Sciatic nerve (tissue), 2 donors: Measurements from ENCODE around the gene TOP2B. TPM values are rescaled to one million over a fixed set of nuclear protein-coding genes. Genes with fewer than 3 reads are reported as not detected.
A peak's percentile ranks its signal among the peaks of the same experiment; 100 is the strongest.

Experiments
- ATAC-seq: fragments of 200-7000 bp; cut with Tn5 transposase; one replicate; pipeline ENCODE4 v1.9.1; 2020; ENCODE audit warnings: mild to moderate bottlenecking, moderate library complexity
- DNase-seq: peaks from one replicate; pipeline ENCODE4 v3.0.0-alpha.2; 2020; ENCODE audit warnings: low spot score
- intact Hi-C: fragments of 100-400 bp; cut with DNase I; formaldehyde crosslinking; loops from one replicate; pipeline ENCODE4 v1.14.2; 2022
- total RNA-seq: library from RNA; stranded (reverse); fragmentation: NEBNext Ultra II Directional; extraction: Animal tissue kit (Norgen Biotek cat#: 25700); gene quantifications from one replicate; pipeline ENCODE4 v1.2.1, GENCODE V29; 2021
- donor health status: DM: no; HTN: no; CAD: no.
- donor health status: DM: no; HTN: no; CAD: no.

Gene TOP2B
- total RNA-seq, 1 donor from 2014 or later, result 125 TPM

DNA sequence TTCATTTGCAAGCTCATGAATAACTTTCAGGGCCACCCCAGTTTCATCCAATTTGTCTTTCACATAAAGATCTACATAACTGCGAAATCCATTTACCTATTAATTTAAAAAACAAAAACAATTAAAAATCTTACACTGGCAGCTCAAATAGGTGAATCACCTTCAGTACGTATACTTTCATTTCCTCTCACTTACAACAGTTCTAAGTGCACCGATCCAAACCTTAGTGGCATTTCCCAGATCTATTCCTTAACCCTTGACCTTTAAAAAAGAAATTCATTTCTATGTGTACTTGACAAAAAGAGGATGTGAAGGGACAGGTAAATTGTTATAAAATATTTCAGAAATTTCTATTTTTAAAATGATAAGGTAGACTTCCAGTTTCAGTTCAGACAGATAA lies 30.8 kb downstream of the TOP2B start:
- no peak for ATAC-seq
- DNase-seq, result no peak
- intact Hi-C loops, result no loop called here

- intact Hi-C loops, result no loop called here
- ATAC-seq (no peak), DNase-seq (no peak)
These were observed 32.7 kb downstream of the TOP2B start for GRCh38 chr3:25631989-25632388.

- DNase-seq, result no peak
- ATAC-seq, result no peak
- intact Hi-C loops, result no loop called here
These were observed 43.6 kb downstream of the TOP2B start for GRCh38 chr3:25621087-25621486.

DNA sequence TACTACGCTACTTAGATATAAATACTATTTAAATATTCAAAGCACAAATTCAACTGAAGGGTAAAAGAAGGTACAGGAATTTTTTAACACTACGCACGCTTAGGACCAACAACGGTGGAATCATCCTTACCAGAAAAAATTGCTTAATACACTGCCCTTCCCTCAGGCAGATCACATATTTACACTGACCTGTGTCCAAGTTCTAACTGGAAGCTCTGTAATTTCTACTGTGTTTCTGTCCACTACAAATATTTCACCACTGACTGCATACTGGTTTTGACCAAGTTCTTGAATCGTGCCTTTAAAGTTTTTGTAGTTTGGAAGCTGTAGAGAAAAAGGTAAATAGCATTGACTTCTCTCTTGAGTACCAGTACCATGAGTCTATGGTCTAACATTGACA lies 44.2 kb downstream of the TOP2B start:
- DNase-seq (no peak), ATAC-seq (peak; percentile 64)
- intact Hi-C loops, result no loop called here

DNA sequence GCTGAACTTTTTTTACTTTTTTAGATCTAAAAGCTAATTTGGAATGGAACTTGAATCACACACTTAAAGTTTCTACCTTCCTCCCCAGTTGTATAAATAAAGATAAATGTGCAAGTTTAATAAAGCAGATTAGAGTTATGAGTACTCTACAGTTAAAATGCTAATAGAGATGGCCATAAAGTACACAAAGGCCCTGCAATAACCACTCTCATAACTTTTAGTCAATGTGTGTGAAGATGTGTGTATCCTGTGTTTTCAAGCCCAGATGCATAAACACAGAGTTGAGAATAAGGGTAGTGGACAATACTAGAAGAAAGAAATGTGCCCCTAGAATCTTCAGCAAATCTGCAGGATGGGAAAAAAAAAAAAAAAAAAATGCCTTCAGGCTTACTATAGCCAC lies 45.3 kb downstream of the TOP2B start:
- ATAC-seq (no peak), DNase-seq (no peak)
- intact Hi-C loops, result no loop called here

DNA sequence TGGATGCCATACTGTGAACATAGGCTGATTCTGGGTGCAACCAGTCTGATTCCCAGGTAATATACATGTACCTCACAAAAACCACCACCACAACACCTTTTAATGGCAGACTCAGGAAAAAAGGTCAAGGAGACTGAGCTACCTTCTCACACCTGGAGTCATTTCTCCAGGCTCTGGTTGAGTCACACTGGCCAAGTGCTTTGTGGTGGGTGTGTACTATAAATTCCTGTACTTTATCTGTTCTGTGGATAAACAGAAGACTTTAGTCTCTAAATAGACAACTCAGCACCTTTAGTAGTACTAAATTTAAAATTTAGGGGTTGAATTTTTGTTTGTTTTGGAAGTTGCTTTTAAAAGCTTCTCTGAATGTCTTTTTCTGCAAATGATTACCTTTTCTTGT lies 46.7 kb downstream of the TOP2B start:
- intact Hi-C loops, result no loop called here
- ATAC-seq, result no peak
- no peak for DNase-seq

GRCh38 chr3:25611193-25611592 lies 53.5 kb downstream of the TOP2B start:
- intact Hi-C loops, result no loop called here
- ATAC-seq, result no peak
- no peak for DNase-seq

DNA sequence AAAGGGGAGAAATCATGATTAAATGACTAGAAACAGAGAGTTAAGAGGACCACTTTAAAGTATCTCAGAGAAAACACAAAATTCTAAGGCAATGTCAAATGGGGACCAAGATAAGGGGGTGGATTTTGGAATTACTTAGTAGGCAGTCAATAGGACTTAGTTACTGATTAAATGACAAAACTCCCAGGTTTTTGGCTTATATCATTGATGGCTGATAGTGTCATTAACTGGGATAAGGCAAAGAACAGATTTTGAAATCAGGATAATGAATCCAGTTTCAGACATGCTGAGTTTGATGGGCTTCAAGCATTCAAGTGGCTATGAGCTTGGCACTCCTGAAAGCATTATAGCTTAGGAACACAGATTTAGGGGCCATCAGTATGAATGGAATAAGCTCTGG lies 53.9 kb downstream of the TOP2B start:
- DNase-seq (no peak), ATAC-seq (no peak)
- intact Hi-C loops, result no loop called here

DNA sequence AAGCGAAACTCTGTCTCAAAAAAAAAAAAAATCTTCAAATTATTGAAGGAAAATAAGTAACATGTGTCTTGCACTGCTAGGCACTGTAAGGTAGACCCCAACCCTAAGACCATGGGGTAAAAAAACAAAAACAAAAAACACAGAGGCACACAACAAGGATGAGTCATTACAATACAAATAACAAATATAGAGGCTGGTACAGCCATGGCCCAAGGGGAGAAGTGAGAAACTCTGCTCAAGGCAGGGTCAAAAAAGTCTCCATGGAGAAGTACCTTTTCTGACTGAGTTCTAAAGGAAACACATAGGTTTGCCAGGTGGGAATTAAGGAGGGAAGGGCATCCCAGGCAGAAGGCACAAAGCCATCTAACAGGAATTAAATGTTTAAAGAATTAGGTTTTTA lies 54.5 kb downstream of the TOP2B start:
- no peak for ATAC-seq
- intact Hi-C loops, result no loop called here
- no peak for DNase-seq

DNA sequence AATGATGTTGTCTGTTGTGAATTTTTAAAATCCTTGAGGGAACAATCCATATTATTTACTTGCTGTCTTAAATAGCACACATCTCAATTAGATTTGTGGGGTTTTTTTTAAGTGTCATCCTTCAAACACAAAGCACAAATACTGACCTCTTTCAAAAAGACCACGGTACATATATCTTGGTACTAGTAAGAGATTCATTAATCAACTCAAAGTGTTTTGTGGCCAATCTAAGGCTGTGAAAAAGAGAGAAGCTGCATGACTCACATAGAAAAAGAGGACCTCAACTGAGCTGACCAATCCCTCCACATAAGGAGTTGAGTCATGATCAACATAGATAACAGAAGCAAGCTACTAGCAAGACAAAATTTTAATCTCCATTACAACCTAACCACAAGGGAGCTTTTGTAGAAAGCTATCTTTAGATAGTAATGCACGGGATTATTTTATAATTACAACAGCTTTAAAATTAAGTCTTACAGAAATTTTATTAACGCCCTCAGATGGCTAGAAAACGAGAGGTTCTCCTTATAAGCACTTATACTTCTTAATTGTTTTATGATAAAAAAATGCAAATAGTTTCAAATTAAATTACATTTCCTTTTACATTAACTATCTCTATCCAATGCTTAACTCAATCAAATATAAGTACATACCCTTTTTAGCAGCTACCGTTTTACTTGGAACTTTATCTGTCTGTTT lies 60.5 kb downstream of the TOP2B start:
- DNase-seq, result no peak
- ATAC-seq, result peak; percentile 52
- intact Hi-C loops, result no loop called here

- DNase-seq, result no peak
- intact Hi-C loops, result no loop called here
- ATAC-seq, result peak; percentile 81
These were observed 61.0 kb downstream of the TOP2B start for GRCh38 chr3:25603703-25604102.

DNA sequence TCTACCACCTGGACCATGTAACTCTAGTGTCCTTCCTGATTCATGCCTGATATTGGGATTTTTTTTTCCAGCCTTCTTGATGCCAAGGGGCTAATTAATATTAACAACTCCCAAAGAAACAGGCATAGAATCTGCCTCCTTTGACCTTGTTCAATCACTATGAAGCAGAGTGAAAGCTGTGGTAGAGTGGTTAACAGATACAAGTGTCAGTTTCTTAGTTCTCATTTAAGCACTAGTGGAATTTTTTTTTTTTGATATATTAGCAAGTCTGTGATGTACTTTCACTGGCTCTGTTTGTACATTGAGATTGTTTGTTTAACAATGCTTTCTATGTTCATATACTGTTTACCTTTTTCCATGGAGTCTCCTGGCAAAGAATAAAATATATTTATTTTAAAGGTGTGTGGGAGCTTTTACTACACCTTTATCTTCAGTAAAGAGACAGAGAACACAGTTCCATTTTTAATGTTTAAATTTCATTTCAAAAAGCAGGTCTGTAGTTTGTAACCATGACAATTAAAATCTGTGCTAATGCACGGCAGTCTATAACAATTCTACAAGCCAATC lies 67.1 kb downstream of the TOP2B start:
- ATAC-seq (no peak), DNase-seq (no peak)
- intact Hi-C loops, result loop anchor here (10.0 kb wide), 1 partner anchor 173 kb away; the partner anchor contains the start of gene RARB

DNA sequence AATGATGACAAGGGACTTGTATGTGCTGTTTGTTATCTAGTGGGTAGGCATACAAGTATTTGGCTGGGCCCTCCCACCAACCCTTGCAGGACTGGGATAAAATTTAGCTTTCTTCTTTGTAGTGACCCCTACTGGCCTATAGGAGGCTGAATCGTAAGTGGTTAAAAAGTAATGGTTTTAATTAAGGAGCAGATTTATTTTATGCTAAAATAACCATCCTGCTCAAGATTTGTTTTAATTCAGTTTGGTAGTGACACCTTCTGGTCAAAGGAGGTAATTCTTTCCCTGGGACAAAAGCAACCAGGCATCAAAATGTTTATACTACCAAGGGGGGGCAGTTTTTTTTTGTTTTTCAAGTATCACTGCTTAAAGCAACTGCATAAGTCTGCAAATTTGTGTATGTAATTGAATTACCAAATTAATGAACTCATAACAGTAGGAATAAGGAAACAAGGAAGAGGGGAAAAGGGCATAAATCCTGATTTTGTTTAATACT lies 70.7 kb downstream of the TOP2B start:
- ATAC-seq (peak; percentile 72), DNase-seq (no peak)
- intact Hi-C loops, result loop anchor here (10.0 kb wide), 1 partner anchor 169 kb away; the partner anchor contains the start of gene RARB

DNA sequence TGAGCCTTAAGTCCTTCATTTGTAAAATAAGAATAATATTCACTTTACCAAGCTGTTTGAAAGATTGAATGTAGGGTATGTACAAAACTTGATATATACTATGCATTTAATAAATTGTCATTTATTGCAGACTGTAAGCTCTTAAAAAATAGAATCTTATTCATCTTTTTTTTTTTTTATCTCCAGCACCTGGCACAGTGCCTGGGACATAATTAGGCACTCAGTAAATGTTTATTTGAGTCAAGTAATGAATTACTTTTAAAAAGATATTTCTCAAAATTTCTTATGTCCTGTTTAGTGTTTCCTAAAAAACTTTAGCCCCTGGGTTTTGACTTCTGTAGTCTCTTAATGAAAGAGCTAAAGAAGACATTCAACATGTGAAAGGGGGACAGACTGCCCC lies 71.7 kb downstream of the TOP2B start:
- ATAC-seq (no peak), DNase-seq (no peak)
- intact Hi-C loops, result loop anchor here (10.0 kb wide), 1 partner anchor 168 kb away; the partner anchor contains the start of gene RARB

DNA sequence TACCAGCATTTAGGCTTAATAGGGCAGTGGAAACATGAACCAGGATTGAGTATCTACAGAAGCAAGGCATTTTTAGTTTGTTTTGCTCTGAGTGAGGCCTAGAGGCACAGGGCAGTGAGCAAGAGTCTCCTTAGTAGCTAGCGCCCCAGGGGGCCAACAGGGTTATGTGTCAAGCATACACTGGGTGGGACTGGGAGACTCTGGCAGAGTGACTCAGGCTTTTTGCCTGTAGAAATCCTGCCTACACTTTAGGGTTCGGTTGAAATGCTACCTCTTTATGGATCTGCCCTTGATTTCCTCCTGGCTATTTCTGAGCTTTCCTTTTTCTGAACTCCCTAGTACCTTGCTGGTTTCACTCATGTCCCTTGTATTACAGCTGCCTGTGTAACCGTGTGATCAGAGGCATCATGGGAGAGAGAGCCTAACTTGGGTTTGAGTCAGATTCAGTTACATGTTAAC lies 72.2 kb downstream of the TOP2B start:
- DNase-seq, result no peak
- intact Hi-C loops, result loop anchor here (10.0 kb wide), 1 partner anchor 168 kb away; the partner anchor contains the start of gene RARB
- peak; percentile 75 for ATAC-seq

GRCh38 chr3:25589783-25590258 lies 74.9 kb downstream of the TOP2B start:
- no peak for ATAC-seq
- intact Hi-C loops, result loop anchor here (10.0 kb wide), 1 partner anchor 165 kb away; the partner anchor contains the start of gene RARB
- DNase-seq, result no peak

- no peak for ATAC-seq
- intact Hi-C loops, result no loop called here
- DNase-seq, result no peak
These were observed 75.5 kb downstream of the TOP2B start for GRCh38 chr3:25589104-25589782.

- ATAC-seq (no peak), DNase-seq (no peak)
- intact Hi-C loops, result no loop called here
These were observed 76.1 kb downstream of the TOP2B start for GRCh38 chr3:25588441-25589103.

DNA sequence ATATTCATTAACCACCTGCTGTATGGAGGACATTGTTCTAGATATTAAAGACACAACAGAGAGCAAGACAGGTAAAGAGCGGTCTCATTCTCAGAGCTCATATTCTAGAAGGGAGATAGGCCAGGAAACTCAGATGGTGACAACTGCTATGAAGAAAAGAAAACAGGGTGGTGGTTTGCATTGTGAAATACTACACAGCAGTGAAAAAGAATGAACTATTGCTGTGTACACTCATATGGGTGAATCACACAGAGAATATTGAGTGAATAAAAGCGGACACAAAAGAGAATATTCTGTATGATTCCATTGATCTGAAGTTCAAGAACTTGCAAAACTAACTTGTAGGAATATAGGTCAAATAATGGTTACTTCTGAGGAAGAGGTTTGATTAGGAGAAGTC lies 76.7 kb downstream of the TOP2B start:
- intact Hi-C loops, result no loop called here
- DNase-seq, result no peak
- ATAC-seq, result no peak
